DOHH2 (cell line): ENCODE data around the gene CPM.

Source experiments
- H3F3A ChIP-seq: fragments of 200-600 bp; sonication (generic), shearing (Covaris generic); 2 replicates; pipeline ENCODE4 v1.6.0; 2016; ENCODE audit warnings: antibody characterized with exemption, mild to moderate bottlenecking; ENCODE audit not compliant: control insufficient read depth, insufficient read depth
- H3K27ac ChIP-seq: fragments of 200-600 bp; sonication (generic); 2 replicates; pipeline ENCODE4 v1.5.1; 2014; ENCODE audit warnings: low read depth, mild to moderate bottlenecking, low read length, moderate library complexity
- H3K27me3 ChIP-seq: fragments of 200-600 bp; sonication (generic); 2 replicates; pipeline ENCODE4 v1.6.1; 2014; ENCODE audit warnings: mild to moderate bottlenecking, low read length, mixed read lengths; ENCODE audit not compliant: control insufficient read depth
- H3K36me3 ChIP-seq: fragments of 200-600 bp; sonication (generic); 2 replicates; pipeline ENCODE4 v1.6.1; 2014; ENCODE audit warnings: mild to moderate bottlenecking, low read length, moderate library complexity, mixed read lengths; ENCODE audit not compliant: control insufficient read depth
- H3K4me1 ChIP-seq: fragments of 200-600 bp; sonication (generic); 2 replicates; pipeline ENCODE4 v1.6.1; 2014; ENCODE audit warnings: mild to moderate bottlenecking, low read length, mixed read lengths; ENCODE audit not compliant: control insufficient read depth
- H3K4me2 ChIP-seq: fragments of 200-600 bp; sonication (generic); 2 replicates; pipeline ENCODE4 v1.6.0; 2014; ENCODE audit warnings: mild to moderate bottlenecking, low read length, moderate library complexity
- H3K4me3 ChIP-seq: fragments of 200-600 bp; sonication (generic); 2 replicates; pipeline ENCODE4 v1.5.1; 2014; ENCODE audit warnings: mild to moderate bottlenecking, low read length, mixed read lengths
- H3K79me2 ChIP-seq: fragments of 200-600 bp; sonication (generic); 2 replicates; pipeline ENCODE4 v1.6.1; 2014; ENCODE audit warnings: mild to moderate bottlenecking, low read length, mixed read lengths; ENCODE audit not compliant: control insufficient read depth
- H3K9me2 ChIP-seq: fragments of 200-600 bp; sonication (generic); replicated peaks from 2 replicates; pipeline ENCODE4 v1.6.1; 2014; ENCODE audit warnings: mild to moderate bottlenecking, low read length, mixed read lengths; ENCODE audit not compliant: control insufficient read depth
- H3K9me3 ChIP-seq: fragments of 200-600 bp; sonication (generic); 2 replicates; pipeline ENCODE4 v1.6.1; 2014; ENCODE audit warnings: antibody characterized with exemption, low read length, mixed read lengths; ENCODE audit not compliant: control insufficient read depth, insufficient read depth
- H4K20me1 ChIP-seq: fragments of 200-600 bp; sonication (generic); 2 replicates; pipeline ENCODE4 v1.6.0; 2014; ENCODE audit warnings: low read depth, mild to moderate bottlenecking, antibody characterized with exemption, low read length, moderate library complexity; ENCODE audit not compliant: control insufficient read depth, insufficient read depth
- EZH2phosphoT487 ChIP-seq: fragments of 200-600 bp; sonication (generic); IDR thresholded peaks from 2 replicates; pipeline ENCODE4 v1.6.1; 2017; ENCODE audit warnings: borderline replicate concordance, mild to moderate bottlenecking, antibody characterized with exemption, low read length, moderate library complexity, mixed read lengths
- TF ChIP-seq, protein P1 (sequence below): fragments of 200-600 bp; sonication (generic); IDR thresholded peaks from one replicate; pipeline ENCODE4 v1.5.1; 2014; ENCODE audit warnings: antibody characterized with exemption, mild to moderate bottlenecking, low read depth, low read length; ENCODE audit not compliant: poor library complexity, severe bottlenecking

The CPM gene

DNA sequence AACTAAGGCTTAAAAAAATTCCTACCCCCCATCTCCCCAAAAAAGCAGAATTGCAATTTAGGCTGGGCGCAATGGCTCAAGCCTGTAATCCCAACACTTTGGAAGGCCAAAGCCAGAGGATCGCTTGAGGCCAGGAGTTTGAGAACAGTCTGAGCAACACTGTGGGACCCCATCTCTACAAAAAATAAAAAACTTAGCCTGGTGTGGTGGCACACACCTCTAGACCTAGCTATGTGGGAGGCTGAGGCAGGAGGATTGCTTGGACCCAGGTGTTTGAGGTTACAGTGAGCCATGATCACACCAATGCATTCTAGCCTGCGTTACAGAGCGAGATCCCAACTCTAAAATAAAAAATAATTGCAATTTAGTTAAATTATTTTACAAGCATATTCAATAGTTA, 54.1 kb downstream of the CPM start:
- no peaks in the 10 kb centered on the region for H3K9me2 ChIP-seq
- H4K20me1 ChIP-seq: no peaks in the 10 kb centered on the region
- H3K36me3 ChIP-seq: peaks cover 37% of the 10 kb centered on the region
- H3K9me3 ChIP-seq: no peaks in the 10 kb centered on the region
- H3K4me3 ChIP-seq: no peak overlapping the region
- TF ChIP-seq, protein P1, sequence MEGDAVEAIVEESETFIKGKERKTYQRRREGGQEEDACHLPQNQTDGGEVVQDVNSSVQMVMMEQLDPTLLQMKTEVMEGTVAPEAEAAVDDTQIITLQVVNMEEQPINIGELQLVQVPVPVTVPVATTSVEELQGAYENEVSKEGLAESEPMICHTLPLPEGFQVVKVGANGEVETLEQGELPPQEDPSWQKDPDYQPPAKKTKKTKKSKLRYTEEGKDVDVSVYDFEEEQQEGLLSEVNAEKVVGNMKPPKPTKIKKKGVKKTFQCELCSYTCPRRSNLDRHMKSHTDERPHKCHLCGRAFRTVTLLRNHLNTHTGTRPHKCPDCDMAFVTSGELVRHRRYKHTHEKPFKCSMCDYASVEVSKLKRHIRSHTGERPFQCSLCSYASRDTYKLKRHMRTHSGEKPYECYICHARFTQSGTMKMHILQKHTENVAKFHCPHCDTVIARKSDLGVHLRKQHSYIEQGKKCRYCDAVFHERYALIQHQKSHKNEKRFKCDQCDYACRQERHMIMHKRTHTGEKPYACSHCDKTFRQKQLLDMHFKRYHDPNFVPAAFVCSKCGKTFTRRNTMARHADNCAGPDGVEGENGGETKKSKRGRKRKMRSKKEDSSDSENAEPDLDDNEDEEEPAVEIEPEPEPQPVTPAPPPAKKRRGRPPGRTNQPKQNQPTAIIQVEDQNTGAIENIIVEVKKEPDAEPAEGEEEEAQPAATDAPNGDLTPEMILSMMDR: no peak
- no peak for TF ChIP-seq EZH2phosphoT487
- H3K27ac ChIP-seq: no peak overlapping the region
- no peaks in the 10 kb centered on the region for H3K79me2 ChIP-seq
- H3K4me1 ChIP-seq: peaks cover 95% of the 10 kb centered on the region
- H3K4me2 ChIP-seq: no peak overlapping the region
- H3K27me3 ChIP-seq: no peaks in the 10 kb centered on the region
- peaks cover 35% of the 10 kb centered on the region for H3F3A ChIP-seq

- no peaks in the 10 kb centered on the region for H4K20me1 ChIP-seq
- peaks cover 37% of the 10 kb centered on the region for H3K36me3 ChIP-seq
- peaks cover 32% of the 10 kb centered on the region for H3F3A ChIP-seq
- H3K27ac ChIP-seq: peak overlapping the region; percentile 9; the same call in 1 of the 2 replicates
- no peaks in the 10 kb centered on the region for H3K79me2 ChIP-seq
- H3K27me3 ChIP-seq: no peaks in the 10 kb centered on the region
- H3K4me1 ChIP-seq: peaks cover 94% of the 10 kb centered on the region
- no peak overlapping the region for H3K4me2 ChIP-seq
- TF ChIP-seq, protein P1: no peak
- no peak for TF ChIP-seq EZH2phosphoT487
- H3K4me3 ChIP-seq: no peak overlapping the region
- no peaks in the 10 kb centered on the region for H3K9me2 ChIP-seq
- no peaks in the 10 kb centered on the region for H3K9me3 ChIP-seq
Observed at GRCh38 chr12:68878283-68878682, 54.7 kb downstream of the CPM start.

GRCh38 chr12:68877583-68877982, 55.4 kb downstream of the CPM start:
- Histone ChIP-seq H3K4me1 (peaks cover 94% of the 10 kb centered on the region), H4K20me1 (no peaks in the 10 kb centered on the region), H3K27ac (peak overlapping the region; percentile 73), H3K9me2 (no peaks in the 10 kb centered on the region), H3K36me3 (peaks cover 37% of the 10 kb centered on the region), H3K4me3 (no peak overlapping the region), H3F3A (peaks cover 27% of the 10 kb centered on the region), H3K4me2 (peak overlapping the region; percentile 52), H3K79me2 (no peaks in the 10 kb centered on the region), H3K9me3 (no peaks in the 10 kb centered on the region), H3K27me3 (no peaks in the 10 kb centered on the region)
- no peak for TF ChIP-seq EZH2phosphoT487
- TF ChIP-seq, protein P1: no peak

GRCh38 chr12:68876461-68876860, 56.5 kb downstream of the CPM start:
- H3K27ac ChIP-seq: peak overlapping the region; percentile 73
- H3K9me3 ChIP-seq: no peaks in the 10 kb centered on the region
- H3K9me2 ChIP-seq: no peaks in the 10 kb centered on the region
- no peak for TF ChIP-seq EZH2phosphoT487
- TF ChIP-seq, protein P1: no peak
- H3K4me2 ChIP-seq: peak overlapping the region; percentile 52
- no peaks in the 10 kb centered on the region for H3K27me3 ChIP-seq
- no peaks in the 10 kb centered on the region for H3K79me2 ChIP-seq
- H3F3A ChIP-seq: peaks cover 20% of the 10 kb centered on the region
- H3K4me3 ChIP-seq: peak overlapping the region; percentile 22
- H3K4me1 ChIP-seq: peaks cover 94% of the 10 kb centered on the region
- no peaks in the 10 kb centered on the region for H4K20me1 ChIP-seq
- peaks cover 40% of the 10 kb centered on the region for H3K36me3 ChIP-seq
